Measurements from ENCODE around the gene SERGEF.

SERGEF gene

GRCh38 chr11:17765356-17766072, 247.3 kb downstream of the SERGEF start:
- DNase-seq, result no peak

- DNase-seq, result no peak
Measured at GRCh38 chr11:17764446-17765218, 248.2 kb downstream of the SERGEF start.

- DNase-seq, result no peak
Measured at GRCh38 chr11:17763703-17764102, 249.1 kb downstream of the SERGEF start.

- no peak for DNase-seq
Measured at GRCh38 chr11:17763244-17763643, 249.6 kb downstream of the SERGEF start.

- DNase-seq, result no peak
Measured at GRCh38 chr11:17762309-17762974, 250.4 kb downstream of the SERGEF start.

- DNase-seq, result peak; percentile 25
Measured at GRCh38 chr11:17760102-17761029, 252.5 kb downstream of the SERGEF start.

GRCh38 chr11:17755891-17756290, 257.0 kb downstream of the SERGEF start:
- no peak for DNase-seq

- DNase-seq, result no peak
Measured at GRCh38 chr11:17753641-17754040, 259.2 kb downstream of the SERGEF start.

GRCh38 chr11:17753153-17753552, 259.7 kb downstream of the SERGEF start:
- DNase-seq, result no peak

GRCh38 chr11:17752144-17752543, 260.7 kb downstream of the SERGEF start:
- no peak for DNase-seq

GRCh38 chr11:17751558-17751957, 261.3 kb downstream of the SERGEF start:
- no peak for DNase-seq

- no peak for DNase-seq
Measured at GRCh38 chr11:17750801-17751165, 262.1 kb downstream of the SERGEF start.

GRCh38 chr11:17750013-17750800, 262.6 kb downstream of the SERGEF start:
- no peak for DNase-seq

GRCh38 chr11:17748761-17749721, 263.8 kb downstream of the SERGEF start:
- no peak for DNase-seq

GRCh38 chr11:17748044-17748443, 264.8 kb downstream of the SERGEF start:
- DNase-seq, result no peak

- DNase-seq, result no peak
Measured at GRCh38 chr11:17747131-17747955, 265.5 kb downstream of the SERGEF start.

GRCh38 chr11:17746096-17746495, 266.8 kb downstream of the SERGEF start:
- no peak for DNase-seq

- DNase-seq, result no peak
Measured at GRCh38 chr11:17745023-17745772, 267.6 kb downstream of the SERGEF start.
